Renal cortical epithelial cell (primary cell): Measurements from ENCODE around the gene GUCD1. TPM values are rescaled to one million over a fixed set of nuclear protein-coding genes. Genes with fewer than 3 reads are reported as not detected.
A peak's percentile ranks its signal among the peaks of the same experiment; 100 is the strongest.
"Not testable (repeated sequence)": the region's sequence is repeated elsewhere in the genome, so short reads cannot be mapped to it uniquely, and the experiment has no call there.

ENCODE experiments used
- DNase-seq: peaks from one replicate; pipeline ENCODE4 v3.0.0-alpha.2; 2011; ENCODE audit warnings: low read depth
- total RNA-seq: library from RNA; depleted of rRNA; stranded (reverse); fragments of >200 nt; gene quantifications from 2 replicates; pipeline ENCODE4 v1.2.3, GENCODE V29; 2014

GUCD1 gene
- 129 and 169 TPM in 2 replicates for total RNA-seq

- peak; percentile 22 for DNase-seq
Observed at GRCh38 chr22:24554313-24555164, at the start of gene GUCD1. Gene GUCD1 (minus strand): TSS chr22:24555138. CDS start chr22:24554991, 147 bp downstream.

DNA sequence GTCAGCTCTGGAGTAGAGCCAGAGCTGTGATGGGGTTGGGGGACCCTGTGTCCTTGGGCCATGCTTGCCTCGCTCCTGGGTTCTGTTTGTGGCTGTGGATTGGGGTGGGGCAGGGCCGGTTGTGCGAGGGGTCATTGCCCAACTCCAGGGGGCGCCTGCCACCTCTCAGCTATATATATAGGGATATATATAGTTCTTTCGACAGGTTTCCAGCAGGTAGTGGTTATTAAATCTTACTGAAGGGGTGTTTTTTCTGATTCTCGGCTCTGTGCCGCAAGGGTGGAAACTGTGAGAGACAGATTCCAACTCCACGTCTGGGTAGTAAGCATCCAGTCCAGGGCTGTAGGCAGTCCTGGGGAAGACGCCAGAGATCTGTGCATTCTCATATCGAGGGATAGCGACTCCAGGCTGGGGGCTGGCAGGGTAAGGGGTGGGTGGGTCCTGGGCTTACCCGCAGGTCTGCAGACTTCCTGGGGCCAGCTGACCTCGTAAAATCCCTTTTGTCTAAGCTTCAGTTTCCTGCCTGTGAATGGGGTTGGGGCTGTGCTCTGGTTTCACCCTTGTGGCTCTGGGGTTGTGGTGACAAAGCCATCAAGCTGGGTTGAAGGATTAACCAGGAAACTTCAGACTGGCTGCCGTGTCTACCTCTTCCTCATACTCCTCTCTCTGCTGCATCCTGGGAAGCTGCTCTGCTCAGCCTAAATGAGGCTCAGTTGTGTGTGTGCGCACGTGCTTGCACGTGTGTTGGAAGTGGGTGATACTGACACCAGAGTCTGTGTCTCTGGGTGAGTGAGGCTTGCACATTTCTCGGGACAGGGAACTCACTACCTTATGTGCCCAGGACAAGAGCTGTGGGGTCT, 49.1 kb upstream of the GUCD1 start:
- DNase-seq, result not testable (repeated sequence)

DNA sequence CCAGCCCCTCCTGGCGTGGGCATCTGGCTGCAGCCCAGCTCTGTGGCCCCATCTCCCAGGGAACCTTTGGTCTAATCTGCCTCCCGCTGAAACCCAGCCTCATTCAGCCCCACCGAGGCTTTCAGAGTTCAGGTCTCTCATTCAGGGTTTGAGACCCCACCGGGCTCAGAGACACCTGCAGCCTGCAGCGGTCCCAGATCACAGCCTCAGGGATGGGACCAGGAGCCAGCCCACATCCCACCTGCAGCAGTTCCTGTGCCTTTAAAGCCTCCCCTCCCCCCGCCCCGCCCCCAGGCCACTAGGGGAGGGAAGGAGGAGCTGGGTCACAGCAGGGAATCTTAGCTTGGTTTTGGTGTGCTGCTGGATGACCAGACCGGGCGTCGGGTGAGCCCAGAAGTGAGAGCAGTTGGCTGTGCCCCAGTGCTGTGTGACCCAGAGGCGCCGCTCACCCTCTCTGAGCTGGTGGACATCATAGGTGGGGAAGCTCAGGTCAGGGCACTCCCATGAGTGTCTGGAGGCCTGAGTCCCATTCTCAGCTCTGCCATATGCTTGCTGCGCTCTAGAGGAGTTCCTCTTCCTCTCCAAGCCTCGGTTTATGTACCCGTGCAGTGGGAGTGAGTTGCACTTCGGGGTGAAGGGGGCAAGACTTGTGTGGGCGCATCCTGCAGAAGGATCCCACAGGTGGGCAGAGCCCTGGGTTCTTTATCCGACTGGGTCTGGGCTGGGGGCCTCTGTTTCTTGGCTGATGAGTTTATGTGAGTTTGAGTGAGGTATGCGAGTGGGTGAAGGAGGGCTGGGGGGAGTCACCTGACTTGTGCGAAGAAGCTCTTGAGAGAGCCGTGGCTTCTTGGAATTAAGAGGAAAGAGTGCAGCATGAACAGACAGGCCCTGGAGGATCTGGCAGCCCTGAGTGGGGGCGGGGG, 48.2 kb upstream of the GUCD1 start, which contains the start of gene GGT1:
TSS of gene GGT1 (plus strand) at position 347 of the 923 bp plus-strand sequence. CDS start 7,889 bp downstream, outside the sequence.
- not testable (repeated sequence) for DNase-seq

- not testable (repeated sequence) for DNase-seq
Observed at GRCh38 chr22:24602105-24602749, 47.3 kb upstream of the GUCD1 start.

DNA sequence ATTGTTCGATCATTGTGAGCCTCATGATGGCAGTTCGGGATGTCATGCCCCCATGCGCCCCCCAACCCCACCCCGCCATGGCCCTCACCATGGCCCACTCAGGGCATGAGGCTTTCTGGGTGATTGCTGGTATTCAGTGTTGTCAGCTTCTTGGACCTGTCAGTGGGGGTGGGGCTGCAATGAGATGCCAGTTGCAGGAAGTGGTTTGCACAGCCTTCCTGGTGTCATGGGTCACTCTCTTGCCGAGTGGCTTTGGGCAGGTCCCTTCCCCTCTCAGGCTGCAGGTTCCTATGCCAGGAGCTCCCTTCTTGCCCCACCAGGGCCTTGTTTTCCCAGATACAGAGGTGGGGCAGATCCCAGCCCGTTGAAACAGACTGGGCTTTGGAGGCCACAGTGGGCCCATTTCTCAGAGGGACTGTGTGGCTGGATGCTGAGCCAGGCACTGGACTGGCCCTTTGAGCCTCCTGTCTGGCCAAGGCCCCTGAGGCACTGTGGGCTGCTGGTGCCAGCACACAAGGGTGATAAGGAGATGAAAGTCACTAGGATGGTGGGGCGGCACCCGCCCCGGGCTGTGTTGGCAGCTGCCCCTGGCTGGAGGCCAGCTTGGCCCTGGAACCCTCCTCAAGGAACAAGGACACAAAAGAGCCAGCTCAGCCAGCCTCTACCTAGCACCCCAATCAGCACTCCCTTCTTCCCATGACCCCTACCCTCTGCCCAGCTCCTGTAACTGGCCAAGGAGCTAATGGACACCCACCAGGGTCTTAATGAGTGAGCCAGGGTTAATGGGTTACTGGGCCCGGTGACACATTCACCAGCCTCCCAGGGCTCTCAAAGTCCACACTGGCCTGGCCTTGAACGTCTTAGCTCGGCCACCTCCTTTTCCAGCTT, 46.5 kb upstream of the GUCD1 start:
- peak; percentile 87 for DNase-seq

DNA sequence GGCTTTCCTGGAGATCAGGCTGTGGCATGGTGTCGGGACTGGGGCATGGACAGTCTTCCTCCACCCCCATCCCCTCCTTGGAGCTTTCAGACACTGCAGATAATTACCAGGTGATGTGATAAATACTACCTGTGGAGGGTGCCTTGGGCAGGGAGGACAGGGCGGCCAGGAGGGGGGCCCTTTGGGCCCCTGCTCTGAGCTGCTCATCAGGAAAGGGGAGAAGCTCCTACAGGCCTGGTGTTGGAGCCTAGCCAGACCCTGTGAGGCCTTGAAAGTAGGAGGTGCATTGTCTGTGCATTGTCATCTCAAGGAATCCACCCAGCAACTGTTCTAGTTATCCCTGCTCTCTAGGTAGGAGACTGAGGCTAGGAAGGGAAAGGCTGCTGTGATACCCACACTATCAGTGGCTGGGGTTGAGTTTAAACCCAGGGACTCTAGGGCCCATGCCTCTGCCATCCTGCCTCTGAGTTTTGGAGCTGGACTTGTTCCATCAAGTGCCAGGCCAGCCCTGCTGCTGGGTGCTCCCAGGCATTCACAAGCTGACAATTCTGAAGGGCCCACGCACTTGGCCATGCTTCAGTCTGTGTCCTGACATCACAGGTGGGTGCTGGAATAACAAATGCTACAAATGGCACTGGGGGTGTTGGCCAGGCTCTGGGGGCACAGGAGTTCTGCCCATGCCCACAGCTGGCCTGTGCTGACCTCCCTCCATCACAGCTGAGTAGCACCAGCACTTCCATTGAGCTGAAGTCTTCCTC, 45.2 kb upstream of the GUCD1 start:
- DNase-seq, result peak; percentile 52

GRCh38 chr22:24599514-24599913, 44.6 kb upstream of the GUCD1 start:
- DNase-seq, result no peak

- not testable (repeated sequence) for DNase-seq
Observed at GRCh38 chr22:24597076-24597475, 42.1 kb upstream of the GUCD1 start.

- DNase-seq, result no peak
Observed at GRCh38 chr22:24595863-24596262, 40.9 kb upstream of the GUCD1 start.

GRCh38 chr22:24595228-24595627, 40.3 kb upstream of the GUCD1 start:
- no peak for DNase-seq

GRCh38 chr22:24594569-24595120, 39.7 kb upstream of the GUCD1 start:
- DNase-seq, result no peak

DNA sequence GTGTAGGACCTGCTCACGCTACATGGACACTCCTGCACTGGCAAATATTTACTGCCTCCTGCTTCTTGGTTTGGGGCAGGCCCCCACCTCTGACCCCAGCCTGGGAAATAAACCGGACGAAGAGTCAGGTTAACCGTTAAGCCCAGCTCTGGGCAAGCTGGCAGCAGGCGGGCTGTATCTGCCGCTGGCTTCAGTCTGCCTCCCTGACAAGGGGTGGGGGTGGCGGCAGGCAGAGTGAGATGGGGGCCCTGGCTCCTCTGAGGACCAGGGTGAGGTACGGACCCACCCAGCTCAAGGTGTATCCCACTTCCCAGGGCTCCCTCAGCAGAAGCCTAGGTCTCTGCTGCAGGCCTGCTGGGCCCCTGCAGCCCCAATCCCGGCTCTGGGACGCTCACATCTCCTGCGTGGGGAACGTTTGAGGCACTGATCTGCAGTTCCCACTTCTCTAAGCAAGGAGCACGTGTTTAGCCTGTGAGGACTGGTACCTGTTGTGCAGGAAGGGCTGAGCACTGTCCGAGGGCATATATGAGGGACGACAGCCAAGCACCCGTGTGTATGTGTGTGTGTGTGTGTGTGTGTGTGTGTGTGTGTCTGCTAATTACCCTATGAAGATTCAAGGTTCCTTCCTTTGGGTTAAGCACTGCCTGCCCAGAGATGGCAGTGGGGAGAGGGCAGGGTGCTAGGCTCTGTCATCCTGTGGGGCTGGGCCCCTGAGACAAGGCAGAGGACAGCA, 39.1 kb upstream of the GUCD1 start:
- DNase-seq, result peak; percentile 79

DNA sequence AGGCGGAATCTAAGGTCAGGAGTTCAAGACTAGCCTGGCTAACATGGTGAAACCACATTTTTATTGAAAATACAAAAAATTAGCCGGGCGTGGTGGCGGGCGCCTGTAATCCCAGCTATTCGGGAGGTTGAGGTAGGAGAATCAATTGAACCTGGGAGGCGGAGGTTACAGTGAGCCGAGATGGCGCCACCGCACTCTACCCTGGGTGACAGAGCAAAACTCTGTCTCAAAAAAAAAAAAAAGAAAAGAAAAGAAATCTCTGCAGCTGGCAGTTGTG, 38.6 kb upstream of the GUCD1 start:
- DNase-seq, result not testable (repeated sequence)

DNA sequence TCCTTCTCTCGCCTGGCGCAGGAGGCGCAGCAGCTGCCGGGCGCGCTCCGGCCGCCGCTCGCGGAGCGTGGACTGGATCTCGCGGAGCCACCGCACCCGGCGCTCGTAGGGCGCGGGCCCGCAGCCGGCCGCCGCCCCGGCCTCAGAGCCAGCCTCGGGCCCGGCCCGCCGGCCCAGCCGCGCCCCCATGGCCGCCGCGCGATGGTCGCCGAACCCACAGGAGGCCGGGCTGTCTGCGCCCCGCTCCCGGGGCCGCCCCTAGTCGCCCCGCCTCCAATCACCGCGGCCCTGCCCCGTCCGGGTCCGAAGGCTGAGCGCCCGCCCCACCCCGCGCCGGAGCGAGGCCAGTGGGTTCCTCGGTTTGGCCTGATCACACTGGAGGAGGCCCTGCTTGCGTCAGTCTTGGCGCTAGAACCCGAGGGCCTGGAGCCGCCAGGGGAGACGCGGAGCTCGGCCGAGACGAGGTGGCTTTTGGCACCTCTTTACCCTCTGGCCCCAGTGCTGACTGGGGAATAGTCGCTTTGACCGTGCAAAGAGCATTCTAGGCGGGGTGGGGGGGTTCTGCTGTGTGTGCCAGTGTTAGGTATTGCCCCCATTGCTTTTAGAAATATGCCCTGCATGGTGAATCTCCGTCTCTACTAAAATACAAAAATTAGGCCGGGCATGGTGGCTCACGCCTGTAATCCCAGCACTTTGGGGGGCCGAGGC, 38.1 kb upstream of the GUCD1 start, which contains the start of gene LRRC75B:
TSS of gene LRRC75B (minus strand) at position 223 of the 708 bp plus-strand sequence. CDS start at position 189, 34 bp downstream.
- DNase-seq, result peak; percentile 60

DNA sequence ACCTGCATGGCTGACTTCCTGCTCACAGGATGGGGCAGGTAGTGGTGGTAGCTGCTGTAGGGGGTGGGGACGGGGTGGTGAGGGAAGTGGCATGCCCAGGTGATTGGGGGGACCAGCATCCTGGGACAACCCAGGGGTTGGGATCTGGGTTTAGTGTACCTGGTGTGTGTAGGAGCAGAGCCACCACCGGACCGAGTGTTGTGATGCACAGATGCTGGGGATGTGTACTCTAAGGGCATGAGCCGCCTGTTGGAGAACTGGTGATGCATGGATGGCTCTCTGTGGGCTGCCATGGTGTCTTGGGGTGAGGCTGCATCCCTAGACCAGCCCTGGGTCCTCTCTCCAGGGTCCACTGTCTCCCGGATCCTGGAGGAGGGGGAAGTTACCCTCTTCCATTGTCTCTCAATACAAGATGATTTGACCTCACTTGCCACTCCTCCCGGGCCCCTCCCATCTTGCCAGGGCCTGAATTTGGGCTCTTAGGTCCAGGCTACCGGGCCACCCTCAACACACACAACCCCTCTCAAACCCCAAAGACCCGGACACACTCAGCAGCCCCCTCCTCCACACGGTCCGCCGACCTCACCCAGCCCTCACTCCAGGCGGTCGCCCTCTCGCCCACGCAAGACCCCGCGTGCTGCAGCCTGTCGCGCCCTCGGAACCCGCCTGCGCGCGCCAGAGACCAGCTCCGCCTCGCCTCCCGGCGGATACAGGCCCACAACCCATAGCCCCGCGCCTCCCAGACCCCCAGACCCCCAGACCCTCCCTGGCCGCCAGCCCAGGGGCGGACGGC, 37.3 kb upstream of the GUCD1 start:
- no peak for DNase-seq

- DNase-seq, result no peak
Observed at GRCh38 chr22:24591286-24591830, 36.4 kb upstream of the GUCD1 start.
